SK-N-SH (cell line): Measurements from ENCODE around the gene GALNT12.

Experiments
- EP300 ChIP-seq, 2 experiments: IDR thresholded peaks; 2 replicates each; pipeline versions ENCODE4 v1.4.0 to v1.6.1; 2012; ENCODE audit warnings: borderline replicate concordance in 1 of 2, low read depth in 1 of 2, low read length in 1 of 2
- MXI1 ChIP-seq: IDR thresholded peaks from 2 replicates; pipeline ENCODE4 v1.6.1; 2012; ENCODE audit warnings: mild to moderate bottlenecking, low read depth, low read length, improper control_type of control experiment

DNA sequence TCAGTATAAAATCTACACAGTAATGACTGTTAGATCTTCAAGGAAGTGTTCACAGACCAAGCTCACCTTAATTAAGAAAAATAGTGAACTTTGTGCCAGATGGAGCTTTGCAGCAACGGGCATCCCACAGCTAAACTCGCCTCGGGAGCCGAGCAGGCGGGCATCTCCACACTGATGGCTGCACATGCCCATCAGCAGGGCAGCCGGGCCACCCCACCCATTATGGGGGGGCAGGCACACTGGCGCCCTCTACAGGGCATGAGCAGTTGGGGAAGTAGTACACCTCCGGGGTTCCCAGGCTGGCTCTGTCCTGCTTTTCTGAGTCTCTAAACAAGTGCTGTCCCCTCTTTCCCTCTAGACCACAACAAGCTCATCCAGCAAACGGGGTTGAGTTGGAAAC is 32.7 kb upstream of the GALNT12 start:
- TF ChIP-seq EP300 (IDR thresholded peaks at IDR 0.05; ENCODE audit: borderline replicate concordance in 1 of 2, low read depth in 1 of 2, low read length in 1 of 2) (no peak), MXI1 (no peak)
